Stimulated activated CD8-positive, alpha-beta memory T cell treated with anti-CD3 and anti-CD28 coated beads, Interleukin-7, amount 100 ng/mL, for 48 hours (primary cell): Measurements from ENCODE around the gene BLZF1.
"Not testable (repeated sequence)": the region's sequence is repeated elsewhere in the genome, so short reads cannot be mapped to it uniquely, and the experiment has no call there.

Source experiments
- DNase-seq, 2 donors: peaks; one replicate each; pipeline ENCODE4 v3.0.0-alpha.2; 2020; ENCODE audit warnings: low read depth in 1 of 2; ENCODE audit errors: extremely low read depth in 1 of 2

Gene BLZF1

GRCh38 chr1:169367686-169368405, at the start of gene BLZF1, which contains the start of gene NME7:
TSS of gene BLZF1 (plus strand) at chr1:169368195. CDS start at chr1:169369523, 1,328 bp downstream.
TSS of gene NME7 (minus strand) at chr1:169367797. CDS start at chr1:169367710, 87 bp downstream.
- peak; percentile 96 for DNase-seq

- DNase-seq = no peak
Observed at GRCh38 chr1:169318536-169319244, 49.3 kb upstream of the BLZF1 start.

- no peak for DNase-seq
Observed at GRCh38 chr1:169321539-169321938, 46.5 kb upstream of the BLZF1 start.

GRCh38 chr1:169322138-169322537, 45.9 kb upstream of the BLZF1 start:
- no peak for DNase-seq

GRCh38 chr1:169325117-169325516, 42.9 kb upstream of the BLZF1 start:
- no peak for DNase-seq

- DNase-seq = no peak
Observed at GRCh38 chr1:169326261-169326955, 41.6 kb upstream of the BLZF1 start.

GRCh38 chr1:169326956-169327268, 41.1 kb upstream of the BLZF1 start:
- DNase-seq = no peak

- DNase-seq = no peak
Observed at GRCh38 chr1:169327875-169328274, 40.1 kb upstream of the BLZF1 start.

- no peak for DNase-seq
Observed at GRCh38 chr1:169329383-169329782, 38.6 kb upstream of the BLZF1 start.

GRCh38 chr1:169330927-169331326, 37.1 kb upstream of the BLZF1 start:
- no peak for DNase-seq

GRCh38 chr1:169334727-169335126, 33.3 kb upstream of the BLZF1 start:
- DNase-seq = not testable (repeated sequence)

- not testable (repeated sequence) for DNase-seq
Observed at GRCh38 chr1:169336947-169337715, 30.9 kb upstream of the BLZF1 start.

GRCh38 chr1:169338617-169339016, 29.4 kb upstream of the BLZF1 start:
- no peak for DNase-seq

GRCh38 chr1:169339773-169340172, 28.2 kb upstream of the BLZF1 start:
- DNase-seq = no peak

GRCh38 chr1:169340882-169341281, 27.1 kb upstream of the BLZF1 start:
- DNase-seq = no peak

- DNase-seq = not testable (repeated sequence)
Observed at GRCh38 chr1:169342096-169342495, 25.9 kb upstream of the BLZF1 start.

GRCh38 chr1:169345511-169345910, 22.5 kb upstream of the BLZF1 start:
- DNase-seq = no peak

GRCh38 chr1:169346036-169346589, 21.9 kb upstream of the BLZF1 start:
- DNase-seq = no peak

GRCh38 chr1:169347688-169348382, 20.2 kb upstream of the BLZF1 start:
- no peak for DNase-seq

GRCh38 chr1:169348383-169349036, 19.5 kb upstream of the BLZF1 start:
- DNase-seq = no peak
